ENCODE results near the gene SAXO1. TPM values are rescaled to one million over a fixed set of nuclear protein-coding genes. Genes with fewer than 3 reads are reported as not detected.

The SAXO1 gene
- total RNA-seq, 1 experiment from 2014 or later: not detected

GRCh38 chr9:18985464-18985951 is 47.5 kb downstream of the SAXO1 start:
- intact Hi-C loops (cut with micrococcal nuclease; ENCODE audit: unreplicated experiment): no loop called here
- DNase-seq: no peak
- no TSS peak for BruUV-seq (replicated peaks)

GRCh38 chr9:18982262-18982620 is 50.8 kb downstream of the SAXO1 start:
- Mint-ChIP-seq H3K4me3 (ENCODE audit: low read depth, unreplicated experiment) (no peak overlapping the region), H3K9me3 (ENCODE audit: low read depth, unreplicated experiment) (no peaks in the 10 kb centered on the region), H3K36me3 (ENCODE audit: insufficient read depth, unreplicated experiment) (no peaks in the 10 kb centered on the region), H3K4me1 (ENCODE audit: low read depth, unreplicated experiment) (no peaks in the 10 kb centered on the region), H3K27ac (ENCODE audit: unreplicated experiment) (no peak overlapping the region), H3K27me3 (ENCODE audit: unreplicated experiment) (peaks cover 41% of the 10 kb centered on the region)
- intact Hi-C loops (cut with micrococcal nuclease; ENCODE audit: unreplicated experiment): no loop called here
- CTCF ChIA-PET: no interaction called here
- TF ChIP-seq, protein P1, sequence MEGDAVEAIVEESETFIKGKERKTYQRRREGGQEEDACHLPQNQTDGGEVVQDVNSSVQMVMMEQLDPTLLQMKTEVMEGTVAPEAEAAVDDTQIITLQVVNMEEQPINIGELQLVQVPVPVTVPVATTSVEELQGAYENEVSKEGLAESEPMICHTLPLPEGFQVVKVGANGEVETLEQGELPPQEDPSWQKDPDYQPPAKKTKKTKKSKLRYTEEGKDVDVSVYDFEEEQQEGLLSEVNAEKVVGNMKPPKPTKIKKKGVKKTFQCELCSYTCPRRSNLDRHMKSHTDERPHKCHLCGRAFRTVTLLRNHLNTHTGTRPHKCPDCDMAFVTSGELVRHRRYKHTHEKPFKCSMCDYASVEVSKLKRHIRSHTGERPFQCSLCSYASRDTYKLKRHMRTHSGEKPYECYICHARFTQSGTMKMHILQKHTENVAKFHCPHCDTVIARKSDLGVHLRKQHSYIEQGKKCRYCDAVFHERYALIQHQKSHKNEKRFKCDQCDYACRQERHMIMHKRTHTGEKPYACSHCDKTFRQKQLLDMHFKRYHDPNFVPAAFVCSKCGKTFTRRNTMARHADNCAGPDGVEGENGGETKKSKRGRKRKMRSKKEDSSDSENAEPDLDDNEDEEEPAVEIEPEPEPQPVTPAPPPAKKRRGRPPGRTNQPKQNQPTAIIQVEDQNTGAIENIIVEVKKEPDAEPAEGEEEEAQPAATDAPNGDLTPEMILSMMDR (IDR thresholded peaks at IDR 0.05; ENCODE audit: unreplicated experiment): no peak
- no TSS peak for BruUV-seq (replicated peaks)
- DNase-seq: no peak

More at GRCh38 chr9:18985464-18985951, 47.5 kb downstream of the SAXO1 start:
- Mint-ChIP-seq H3K4me1 (ENCODE audit: low read depth, unreplicated experiment) (no peaks in the 10 kb centered on the region), H3K27me3 (ENCODE audit: unreplicated experiment) (peaks cover 17% of the 10 kb centered on the region), H3K36me3 (ENCODE audit: insufficient read depth, unreplicated experiment) (no peaks in the 10 kb centered on the region), H3K4me3 (ENCODE audit: low read depth, unreplicated experiment) (no peak overlapping the region), H3K27ac (ENCODE audit: unreplicated experiment) (no peak overlapping the region), H3K9me3 (ENCODE audit: low read depth, unreplicated experiment) (no peaks in the 10 kb centered on the region)
- CTCF ChIA-PET: no interaction called here
- TF ChIP-seq, protein P1 (IDR thresholded peaks at IDR 0.05; ENCODE audit: unreplicated experiment): no peak

DNA sequence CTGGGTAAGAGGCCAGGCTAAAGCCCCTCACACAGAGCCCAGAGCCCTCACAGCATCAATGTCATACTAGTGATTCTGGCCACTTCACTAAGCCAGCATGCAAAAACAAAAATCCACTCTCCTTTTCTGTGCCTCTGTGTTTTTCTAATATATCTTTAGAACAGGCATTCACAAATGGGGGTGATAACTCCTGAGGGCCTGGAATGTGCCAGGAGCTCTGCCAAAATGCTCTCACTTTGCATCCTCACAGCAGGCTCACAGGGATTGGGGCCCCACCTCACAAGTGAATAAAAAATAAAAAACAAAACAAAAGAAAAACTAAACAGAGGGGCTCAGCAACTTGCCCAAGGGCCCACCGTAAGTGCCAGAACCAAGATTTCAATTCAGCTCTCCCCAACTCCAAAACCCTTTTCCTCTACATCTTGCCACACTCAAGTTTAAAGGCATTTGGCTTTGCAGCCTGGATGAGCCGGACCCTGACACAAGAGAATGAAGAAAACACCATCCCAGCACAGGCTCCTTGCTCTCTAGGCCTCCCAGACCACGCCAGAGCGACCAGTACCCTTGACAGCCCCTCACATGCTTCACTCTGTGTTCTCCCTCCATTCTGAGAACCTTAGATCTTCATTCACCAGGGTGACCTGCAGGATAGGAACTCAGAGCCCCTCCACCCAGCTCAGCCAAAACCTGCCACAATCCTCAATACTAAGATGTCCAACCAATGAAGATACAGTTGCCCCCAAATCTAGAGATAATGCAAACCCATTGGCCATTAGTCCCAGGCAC is 51.3 kb downstream of the SAXO1 start:
- no peak for DNase-seq
- Mint-ChIP-seq H3K9me3 (ENCODE audit: low read depth, unreplicated experiment) (no peaks in the 10 kb centered on the region), H3K36me3 (ENCODE audit: insufficient read depth, unreplicated experiment) (no peaks in the 10 kb centered on the region), H3K27ac (ENCODE audit: unreplicated experiment) (no peak overlapping the region), H3K4me1 (ENCODE audit: low read depth, unreplicated experiment) (no peaks in the 10 kb centered on the region), H3K4me3 (ENCODE audit: low read depth, unreplicated experiment) (no peak overlapping the region), H3K27me3 (ENCODE audit: unreplicated experiment) (peaks cover 47% of the 10 kb centered on the region)
- CTCF ChIA-PET: no interaction called here
- BruUV-seq (replicated peaks): no TSS peak
- TF ChIP-seq, protein P1 (IDR thresholded peaks at IDR 0.05; ENCODE audit: unreplicated experiment): no peak
- intact Hi-C loops (cut with micrococcal nuclease; ENCODE audit: unreplicated experiment): no loop called here

DNA sequence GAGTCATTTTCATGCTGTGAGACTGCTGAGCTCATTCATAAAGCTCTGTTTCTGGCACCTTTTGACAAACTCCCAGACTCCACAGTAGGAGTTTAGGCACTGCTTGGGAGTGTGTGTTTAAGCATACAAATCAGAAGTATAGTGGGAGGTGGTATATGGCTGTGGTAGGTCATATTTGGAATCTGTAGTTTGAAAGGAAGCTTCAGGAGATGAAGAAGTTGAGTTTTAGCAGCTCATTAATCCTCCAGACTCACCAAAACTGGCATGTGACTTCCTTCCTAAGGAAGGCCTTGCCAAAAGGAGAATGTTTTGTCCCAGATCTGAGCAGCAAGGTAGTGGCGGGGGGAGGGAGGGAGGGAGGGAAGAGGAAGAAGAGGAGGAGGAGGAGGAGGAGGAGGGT is 52.8 kb downstream of the SAXO1 start:
- no peak overlapping the region for H3K4me3 Mint-ChIP-seq (ENCODE audit: low read depth, unreplicated experiment)
- CTCF ChIA-PET: interaction anchor here (1.3 kb wide), 1 partner anchor 10 kb away, joined by 3 read pairs; no protein-coding TSS in a partner anchor
- intact Hi-C loops (cut with micrococcal nuclease; ENCODE audit: unreplicated experiment): no loop called here
- H3K27me3 Mint-ChIP-seq (ENCODE audit: unreplicated experiment): peaks cover 61% of the 10 kb centered on the region
- no TSS peak for BruUV-seq (replicated peaks)
- TF ChIP-seq, protein P1 (IDR thresholded peaks at IDR 0.05; ENCODE audit: unreplicated experiment): no peak
- DNase-seq: no peak
- H3K36me3 Mint-ChIP-seq (ENCODE audit: insufficient read depth, unreplicated experiment): no peaks in the 10 kb centered on the region
- H3K9me3 Mint-ChIP-seq (ENCODE audit: low read depth, unreplicated experiment): no peaks in the 10 kb centered on the region
- no peak overlapping the region for H3K27ac Mint-ChIP-seq (ENCODE audit: unreplicated experiment)
- no peaks in the 10 kb centered on the region for H3K4me1 Mint-ChIP-seq (ENCODE audit: low read depth, unreplicated experiment)

Data from Calu3 (cell line).